Activated T-cell treated with anti-CD3 and anti-CD28 coated beads for 48 hours (primary cell): ENCODE results near the gene FN3K.
"Not testable (repeated sequence)": the region's sequence is repeated elsewhere in the genome, so short reads cannot be mapped to it uniquely, and the experiment has no call there.

Experiments
- DNase-seq: peaks from one replicate; pipeline ENCODE4 v3.0.0-alpha.2; 2020; ENCODE audit warnings: low read depth

The FN3K gene

GRCh38 chr17:82775001-82775823 lies 39.8 kb downstream of the FN3K start:
- peak; percentile 33 for DNase-seq

GRCh38 chr17:82776454-82776853 lies 41.0 kb downstream of the FN3K start:
- DNase-seq = no peak

DNA sequence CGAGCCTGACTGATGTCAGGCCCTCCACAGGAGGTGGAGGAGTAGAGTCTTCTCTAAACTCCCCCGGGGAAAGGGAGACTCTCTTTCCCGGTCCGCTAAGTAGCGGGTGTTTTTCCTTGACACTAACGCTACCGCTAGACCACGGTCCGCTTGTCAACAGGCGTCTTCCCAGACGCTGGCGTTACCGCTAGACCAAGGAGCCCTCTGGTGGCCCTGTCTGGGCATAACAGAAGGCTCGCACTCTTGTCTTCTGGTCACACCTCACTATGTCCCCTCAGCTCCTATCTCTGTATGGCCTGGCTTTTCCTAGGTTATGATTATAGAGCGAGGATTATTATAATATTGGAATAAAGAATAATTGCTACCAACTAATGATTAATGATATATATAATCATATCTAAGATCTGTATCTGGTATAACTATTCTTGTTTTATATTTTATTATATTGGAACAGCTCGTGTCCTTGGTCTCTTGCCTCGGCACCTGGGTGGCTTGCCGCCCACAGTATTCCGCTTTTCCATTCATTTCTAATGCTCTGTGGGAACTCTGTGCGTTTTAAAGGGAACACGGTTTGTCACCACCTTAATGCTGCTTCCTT lies 42.5 kb downstream of the FN3K start:
- not testable (repeated sequence) for DNase-seq

- DNase-seq = no peak
Measured at GRCh38 chr17:82779541-82779940, 44.1 kb downstream of the FN3K start.

DNA sequence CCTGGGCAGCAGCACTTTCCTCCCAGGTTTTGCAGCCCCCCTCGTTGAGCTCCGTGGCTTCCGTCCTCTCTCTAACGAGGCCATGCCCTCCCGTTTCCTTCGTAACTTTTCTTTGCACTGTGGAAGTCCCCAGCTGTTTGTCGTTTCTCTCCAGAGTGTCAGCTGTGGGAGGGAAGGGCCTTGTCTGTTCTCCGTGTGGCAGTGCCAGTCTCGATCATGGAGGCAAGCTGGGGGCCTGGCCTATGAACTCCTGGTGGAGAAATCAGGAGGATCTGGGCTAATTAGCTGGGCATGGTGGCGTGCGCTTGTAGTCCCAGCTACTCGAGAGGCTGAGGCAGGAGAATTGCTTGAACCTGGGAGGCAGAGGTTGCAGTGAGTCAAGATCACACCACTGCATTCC lies 44.8 kb downstream of the FN3K start:
- no peak for DNase-seq

GRCh38 chr17:82780971-82781893 lies 45.8 kb downstream of the FN3K start:
- DNase-seq = no peak

GRCh38 chr17:82781894-82782274 lies 46.5 kb downstream of the FN3K start:
- peak; percentile 69 for DNase-seq

DNA sequence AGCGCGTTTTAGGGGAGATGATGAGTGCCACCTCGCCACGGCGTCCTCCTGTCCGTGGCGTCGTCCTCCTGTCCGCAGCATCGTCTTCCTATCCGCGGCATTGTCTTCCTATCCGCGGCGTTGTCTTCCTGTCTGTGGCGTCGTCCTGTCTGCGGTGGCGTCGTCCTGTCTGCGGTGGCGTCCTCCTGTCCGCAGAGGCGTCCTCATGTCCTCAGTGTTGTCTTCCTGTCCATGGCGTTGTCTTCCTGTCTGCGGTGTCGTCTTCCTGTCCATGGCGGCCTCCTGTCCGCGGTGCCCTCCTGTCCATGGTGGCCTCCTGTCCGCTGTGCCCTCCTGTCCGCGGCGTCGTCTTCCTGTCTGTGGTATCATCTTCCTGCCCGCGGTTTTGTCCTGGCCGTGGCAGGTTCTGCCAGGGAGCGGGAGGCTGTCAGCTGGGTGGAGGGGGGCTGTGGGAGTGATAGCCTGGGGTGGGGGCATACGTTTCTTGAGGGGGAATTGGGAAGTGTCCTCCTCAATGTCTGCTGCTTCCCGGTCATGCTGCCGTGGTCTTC lies 47.3 kb downstream of the FN3K start:
- no peak for DNase-seq

GRCh38 chr17:82783498-82783897 lies 48.1 kb downstream of the FN3K start:
- no peak for DNase-seq

DNA sequence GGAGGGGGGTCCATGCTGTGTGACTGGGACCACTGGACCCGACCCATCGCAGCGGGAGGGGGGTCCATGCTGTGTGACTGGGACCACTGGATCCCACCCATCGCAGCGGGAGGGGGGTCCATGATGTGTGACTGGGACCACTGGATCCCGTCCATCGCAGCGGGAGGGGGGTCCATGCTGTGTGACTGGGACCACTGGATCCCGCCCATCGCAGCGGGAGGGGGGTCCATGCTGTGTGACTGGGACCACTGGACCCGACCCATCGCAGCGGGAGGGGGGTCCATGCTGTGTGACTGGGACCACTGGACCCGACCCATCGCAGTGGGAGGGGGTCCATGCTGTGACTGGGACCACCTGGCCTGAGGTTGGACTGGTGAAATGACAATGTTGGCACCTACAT lies 50.2 kb downstream of the FN3K start:
- not testable (repeated sequence) for DNase-seq

GRCh38 chr17:82786427-82786826 lies 51.0 kb downstream of the FN3K start:
- no peak for DNase-seq

- DNase-seq = no peak
Measured at GRCh38 chr17:82787081-82787848, 51.9 kb downstream of the FN3K start.

DNA sequence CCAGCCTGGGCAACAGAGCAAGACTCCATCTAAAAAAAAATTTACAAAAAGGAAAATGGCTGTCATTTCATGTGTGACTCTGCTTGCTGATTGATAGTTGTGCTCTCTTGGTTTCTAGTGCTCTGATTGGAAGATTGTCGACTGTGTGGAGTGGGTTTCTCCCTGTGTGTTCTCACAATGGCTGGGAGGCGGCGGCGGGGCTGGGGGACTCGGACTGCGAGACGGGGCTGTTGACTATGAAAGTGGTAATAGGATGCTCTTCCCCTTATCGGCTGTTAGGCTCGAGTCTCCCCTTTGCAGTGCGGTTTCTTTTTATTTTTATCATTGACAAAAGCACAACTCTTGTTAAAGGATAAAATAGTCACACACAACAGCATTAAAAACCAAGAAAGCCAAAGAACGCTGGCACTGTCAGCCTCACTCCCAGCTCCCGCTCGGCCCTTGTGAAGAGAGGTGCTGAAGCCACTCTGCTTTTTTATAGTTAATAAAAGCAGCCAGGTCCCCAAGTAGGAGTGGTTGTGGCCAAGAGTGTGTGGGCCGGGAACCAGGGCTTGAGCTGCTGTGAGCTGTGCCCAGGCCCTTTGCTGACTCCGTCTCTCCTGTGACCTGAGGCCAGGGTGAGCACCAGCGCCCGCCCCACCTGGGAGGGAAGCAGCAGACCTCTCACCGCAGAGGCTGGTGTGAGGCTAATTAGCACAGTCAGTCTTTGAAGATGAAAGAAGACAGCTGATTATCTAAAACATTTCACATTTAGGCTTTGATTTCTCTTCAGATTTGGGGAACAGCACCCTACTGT lies 53.0 kb downstream of the FN3K start:
- DNase-seq = no peak

GRCh38 chr17:82789051-82789592 lies 53.7 kb downstream of the FN3K start:
- DNase-seq = no peak

GRCh38 chr17:82789806-82790205 lies 54.4 kb downstream of the FN3K start:
- DNase-seq = no peak

DNA sequence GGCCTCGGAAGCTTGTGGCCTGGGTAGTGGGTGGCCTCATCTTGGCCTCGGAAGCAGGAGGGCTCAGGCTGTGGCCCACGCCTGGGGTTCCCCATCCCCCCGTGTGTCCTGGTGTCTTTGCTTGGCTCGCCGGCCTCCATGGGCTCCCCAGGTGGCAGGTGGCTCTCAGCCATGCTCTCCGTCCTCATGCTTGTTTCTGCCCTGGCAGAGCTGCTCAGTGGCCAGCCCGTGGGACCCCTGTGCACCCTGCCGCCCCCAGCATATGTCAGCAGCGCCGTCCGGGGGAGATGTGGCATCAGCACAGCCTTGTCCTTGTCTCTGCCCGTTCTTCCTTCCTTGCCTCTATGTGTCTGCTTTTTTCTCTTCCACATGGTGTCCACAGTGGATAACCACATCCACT lies 55.0 kb downstream of the FN3K start:
- DNase-seq = no peak

- no peak for DNase-seq
Measured at GRCh38 chr17:82791532-82791931, 56.1 kb downstream of the FN3K start.

GRCh38 chr17:82793974-82794630 lies 58.7 kb downstream of the FN3K start:
- DNase-seq = no peak

- no peak for DNase-seq
Measured at GRCh38 chr17:82794781-82795482, 59.5 kb downstream of the FN3K start.
